Measurements from ENCODE around the gene BCAS3. TPM values are rescaled to one million over a fixed set of nuclear protein-coding genes. Genes with fewer than 3 reads are reported as not detected.
A peak's percentile ranks its signal among the peaks of the same experiment; 100 is the strongest.
"Not testable (repeated sequence)": the region's sequence is repeated elsewhere in the genome, so short reads cannot be mapped to it uniquely, and the experiment has no call there.

The BCAS3 gene
- polyA plus RNA-seq, 1 experiment, result 17.5 TPM

DNA sequence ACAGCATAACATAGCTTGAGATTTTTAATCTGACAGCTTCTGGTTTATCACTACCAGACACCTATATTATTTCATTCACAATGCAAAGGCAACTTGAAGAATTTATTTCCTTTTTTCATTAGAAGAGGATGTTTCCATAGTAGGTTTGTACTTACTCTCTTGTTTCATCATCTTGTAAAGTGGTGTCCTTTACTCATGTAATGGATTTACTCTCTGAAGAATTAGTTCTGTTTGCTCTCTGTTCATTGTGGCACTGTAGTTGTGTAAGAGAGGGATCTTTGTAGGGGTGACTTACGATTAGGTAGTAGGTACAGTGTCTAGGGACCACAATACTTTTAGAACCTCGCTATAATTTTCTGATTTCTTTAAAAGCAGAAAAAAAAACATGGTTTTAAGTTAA is 256.1 kb downstream of the BCAS3 start:
- POLR2A ChIA-PET, result no interaction called here

DNA sequence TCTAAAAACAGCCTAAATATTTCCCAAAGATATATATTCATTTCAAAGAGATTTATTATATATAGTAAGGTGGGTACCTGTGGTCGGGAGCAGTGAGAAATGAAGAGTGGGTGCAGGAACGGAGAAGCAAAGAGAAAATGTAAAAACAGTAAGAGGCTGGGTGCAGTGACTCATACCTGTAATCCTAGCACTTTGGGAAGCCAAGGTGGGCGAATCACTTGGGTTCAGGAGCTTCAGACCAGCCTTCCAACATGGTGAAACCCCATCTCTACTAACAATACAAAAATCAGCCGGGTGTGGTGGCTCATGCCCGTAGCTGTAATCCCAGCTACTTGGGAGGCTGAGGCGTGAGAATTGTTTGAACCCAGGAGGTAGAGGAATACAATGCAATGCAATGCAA is 257.1 kb downstream of the BCAS3 start:
- Histone ChIP-seq H3K4me3 (ENCODE audit: low read depth, low read length) (no peak overlapping the region), H3K27me3 (ENCODE audit: control insufficient read depth, insufficient read depth, low read length) (no peaks in the 10 kb centered on the region), H3K9me3 (ENCODE audit: control insufficient read depth, insufficient read depth, low read length) (no peaks in the 10 kb centered on the region), H3K27ac (ENCODE audit: low read depth, low read length) (no peak overlapping the region)
- no peak for DNase-seq (ENCODE audit: low read depth, low spot score)
- ChIA-PET CTCF (no interaction called here), POLR2A (no interaction called here)
- TF ChIP-seq, protein P1, sequence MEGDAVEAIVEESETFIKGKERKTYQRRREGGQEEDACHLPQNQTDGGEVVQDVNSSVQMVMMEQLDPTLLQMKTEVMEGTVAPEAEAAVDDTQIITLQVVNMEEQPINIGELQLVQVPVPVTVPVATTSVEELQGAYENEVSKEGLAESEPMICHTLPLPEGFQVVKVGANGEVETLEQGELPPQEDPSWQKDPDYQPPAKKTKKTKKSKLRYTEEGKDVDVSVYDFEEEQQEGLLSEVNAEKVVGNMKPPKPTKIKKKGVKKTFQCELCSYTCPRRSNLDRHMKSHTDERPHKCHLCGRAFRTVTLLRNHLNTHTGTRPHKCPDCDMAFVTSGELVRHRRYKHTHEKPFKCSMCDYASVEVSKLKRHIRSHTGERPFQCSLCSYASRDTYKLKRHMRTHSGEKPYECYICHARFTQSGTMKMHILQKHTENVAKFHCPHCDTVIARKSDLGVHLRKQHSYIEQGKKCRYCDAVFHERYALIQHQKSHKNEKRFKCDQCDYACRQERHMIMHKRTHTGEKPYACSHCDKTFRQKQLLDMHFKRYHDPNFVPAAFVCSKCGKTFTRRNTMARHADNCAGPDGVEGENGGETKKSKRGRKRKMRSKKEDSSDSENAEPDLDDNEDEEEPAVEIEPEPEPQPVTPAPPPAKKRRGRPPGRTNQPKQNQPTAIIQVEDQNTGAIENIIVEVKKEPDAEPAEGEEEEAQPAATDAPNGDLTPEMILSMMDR (IDR thresholded peaks at IDR 0.05; ENCODE audit: low read depth, low read length), result no peak

More for the DNA sequence above, 256.1 kb downstream of the BCAS3 start:
- TF ChIP-seq, protein P1 (IDR thresholded peaks at IDR 0.05; ENCODE audit: low read depth, low read length), result no peak
- no peak for DNase-seq (ENCODE audit: low read depth, low spot score)
- Histone ChIP-seq H3K27me3 (ENCODE audit: control insufficient read depth, insufficient read depth, low read length) (no peaks in the 10 kb centered on the region), H3K9me3 (ENCODE audit: control insufficient read depth, insufficient read depth, low read length) (no peaks in the 10 kb centered on the region), H3K4me3 (ENCODE audit: low read depth, low read length) (no peak overlapping the region), H3K27ac (ENCODE audit: low read depth, low read length) (no peak overlapping the region)
- CTCF ChIA-PET, result no interaction called here

DNA sequence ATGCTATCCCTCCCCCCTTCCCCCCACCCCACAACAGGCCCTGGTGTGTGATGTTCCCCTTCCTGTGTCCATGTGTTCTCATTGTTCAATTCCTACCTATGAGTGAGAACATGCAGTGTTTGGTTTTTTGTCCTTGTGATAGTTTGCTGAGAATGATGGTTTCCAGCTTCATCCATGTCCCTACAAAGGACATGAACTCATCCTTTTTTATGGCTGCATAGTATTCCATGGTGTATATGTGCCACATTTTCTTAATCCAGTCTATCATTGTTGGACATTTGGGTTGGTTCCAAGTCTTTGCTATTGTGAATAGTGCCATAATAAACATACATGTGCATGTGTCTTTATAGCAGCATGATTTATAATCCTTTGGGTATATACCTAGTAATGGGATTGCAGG is 258.3 kb downstream of the BCAS3 start:
- H3K27ac ChIP-seq (ENCODE audit: low read depth, low read length); H3K4me3 ChIP-seq (ENCODE audit: low read depth, low read length); H3K27me3 ChIP-seq (ENCODE audit: control insufficient read depth, insufficient read depth, low read length); H3K9me3 ChIP-seq (ENCODE audit: control insufficient read depth, insufficient read depth, low read length); POLR2A ChIA-PET; CTCF ChIA-PET; DNase-seq (ENCODE audit: low read depth, low spot score): not testable (repeated sequence)

DNA sequence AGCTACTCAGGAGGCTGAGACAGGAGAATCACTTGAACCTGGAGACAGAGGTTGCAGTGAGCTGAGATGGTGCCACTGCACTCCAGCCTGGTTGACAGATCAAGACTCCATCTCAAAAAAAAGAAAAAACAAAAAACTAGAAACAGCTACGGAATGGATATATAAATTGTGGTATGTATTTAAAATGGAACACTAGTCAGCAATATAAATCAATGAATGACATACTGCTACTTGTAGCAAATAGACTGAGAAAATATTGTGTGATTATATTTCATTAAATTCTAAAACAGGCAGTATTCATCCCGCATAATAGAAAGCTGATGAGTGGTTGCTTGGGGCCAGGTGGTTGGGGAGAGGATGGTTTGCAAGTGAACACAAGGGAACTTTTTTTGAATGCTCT is 261.7 kb downstream of the BCAS3 start:
- Histone ChIP-seq H3K9me3 (ENCODE audit: control insufficient read depth, insufficient read depth, low read length) (no peaks in the 10 kb centered on the region), H3K27ac (ENCODE audit: low read depth, low read length) (no peak overlapping the region), H3K4me3 (ENCODE audit: low read depth, low read length) (no peak overlapping the region), H3K27me3 (ENCODE audit: control insufficient read depth, insufficient read depth, low read length) (no peaks in the 10 kb centered on the region)
- no peak for DNase-seq (ENCODE audit: low read depth, low spot score)
- TF ChIP-seq, protein P1 (IDR thresholded peaks at IDR 0.05; ENCODE audit: low read depth, low read length), result no peak
- POLR2A ChIA-PET, result no interaction called here
- CTCF ChIA-PET, result interaction anchor here (0.6 to 2.1 kb wide), 2 partner anchors 12 to 219 kb away, joined by 3 to 6 read pairs; no protein-coding TSS in a partner anchor

DNA sequence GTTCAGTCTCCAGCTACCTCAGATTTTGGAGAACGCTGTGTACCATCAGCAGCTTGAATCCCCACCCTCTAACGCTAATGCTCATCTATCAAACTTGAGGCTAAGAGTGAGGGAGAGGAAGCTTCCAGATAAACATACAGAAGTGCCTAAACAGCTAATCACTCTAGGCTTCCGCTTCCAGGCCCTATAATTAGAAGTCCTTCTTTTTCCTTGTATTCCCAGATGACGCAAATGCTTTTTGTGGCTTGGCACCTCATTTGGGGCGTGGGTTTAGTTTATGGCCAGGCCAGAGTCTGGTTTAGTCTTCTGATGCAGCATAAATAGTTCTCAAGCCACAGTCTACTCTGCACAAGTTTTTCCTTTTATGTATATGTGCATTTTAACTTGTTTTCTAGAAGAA is 263.4 kb downstream of the BCAS3 start:
- Histone ChIP-seq H3K9me3 (ENCODE audit: control insufficient read depth, insufficient read depth, low read length) (no peaks in the 10 kb centered on the region), H3K27me3 (ENCODE audit: control insufficient read depth, insufficient read depth, low read length) (no peaks in the 10 kb centered on the region), H3K27ac (ENCODE audit: low read depth, low read length) (peak overlapping the region; percentile 74), H3K4me3 (ENCODE audit: low read depth, low read length) (no peak overlapping the region)
- peak; percentile 86 for DNase-seq (ENCODE audit: low read depth, low spot score)
- CTCF ChIA-PET, result interaction anchor here (1.4 to 2.1 kb wide), 2 partner anchors 10 to 220 kb away, joined by 5 to 6 read pairs; no protein-coding TSS in a partner anchor
- POLR2A ChIA-PET, result interaction anchor here (0.7 to 1.4 kb wide), 2 partner anchors 39 to 99 kb away, joined by 3 read pairs; no protein-coding TSS in a partner anchor
- TF ChIP-seq, protein P1 (IDR thresholded peaks at IDR 0.05; ENCODE audit: low read depth, low read length), result no peak
